ENCODE results near the gene BRINP3.

BRINP3 gene

GRCh38 chr1:190480231-190480630, 2.6 kb upstream of the BRINP3 start:
- no peak for TF ChIP-seq ZFX (IDR thresholded peaks at IDR 0.05)
- TF ChIP-seq, protein P1, sequence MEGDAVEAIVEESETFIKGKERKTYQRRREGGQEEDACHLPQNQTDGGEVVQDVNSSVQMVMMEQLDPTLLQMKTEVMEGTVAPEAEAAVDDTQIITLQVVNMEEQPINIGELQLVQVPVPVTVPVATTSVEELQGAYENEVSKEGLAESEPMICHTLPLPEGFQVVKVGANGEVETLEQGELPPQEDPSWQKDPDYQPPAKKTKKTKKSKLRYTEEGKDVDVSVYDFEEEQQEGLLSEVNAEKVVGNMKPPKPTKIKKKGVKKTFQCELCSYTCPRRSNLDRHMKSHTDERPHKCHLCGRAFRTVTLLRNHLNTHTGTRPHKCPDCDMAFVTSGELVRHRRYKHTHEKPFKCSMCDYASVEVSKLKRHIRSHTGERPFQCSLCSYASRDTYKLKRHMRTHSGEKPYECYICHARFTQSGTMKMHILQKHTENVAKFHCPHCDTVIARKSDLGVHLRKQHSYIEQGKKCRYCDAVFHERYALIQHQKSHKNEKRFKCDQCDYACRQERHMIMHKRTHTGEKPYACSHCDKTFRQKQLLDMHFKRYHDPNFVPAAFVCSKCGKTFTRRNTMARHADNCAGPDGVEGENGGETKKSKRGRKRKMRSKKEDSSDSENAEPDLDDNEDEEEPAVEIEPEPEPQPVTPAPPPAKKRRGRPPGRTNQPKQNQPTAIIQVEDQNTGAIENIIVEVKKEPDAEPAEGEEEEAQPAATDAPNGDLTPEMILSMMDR (conservative IDR thresholded peaks at IDR 0.05): no peak
- H3K27ac ChIP-seq: no peak overlapping the region

- H3K27ac ChIP-seq: no peak overlapping the region
- no peak for TF ChIP-seq ZFX (IDR thresholded peaks at IDR 0.05)
- TF ChIP-seq, protein P1 (conservative IDR thresholded peaks at IDR 0.05): no peak
These were observed 1.9 kb upstream of the BRINP3 start for GRCh38 chr1:190479516-190479915.

- H3K27ac ChIP-seq: peak overlapping the region; percentile 66; the same call in 1 of the 2 replicates
- TF ChIP-seq, protein P1 (conservative IDR thresholded peaks at IDR 0.05): no peak
- TF ChIP-seq ZFX (IDR thresholded peaks at IDR 0.05): no peak
These were observed 1.4 kb upstream of the BRINP3 start for GRCh38 chr1:190479050-190479397.

DNA sequence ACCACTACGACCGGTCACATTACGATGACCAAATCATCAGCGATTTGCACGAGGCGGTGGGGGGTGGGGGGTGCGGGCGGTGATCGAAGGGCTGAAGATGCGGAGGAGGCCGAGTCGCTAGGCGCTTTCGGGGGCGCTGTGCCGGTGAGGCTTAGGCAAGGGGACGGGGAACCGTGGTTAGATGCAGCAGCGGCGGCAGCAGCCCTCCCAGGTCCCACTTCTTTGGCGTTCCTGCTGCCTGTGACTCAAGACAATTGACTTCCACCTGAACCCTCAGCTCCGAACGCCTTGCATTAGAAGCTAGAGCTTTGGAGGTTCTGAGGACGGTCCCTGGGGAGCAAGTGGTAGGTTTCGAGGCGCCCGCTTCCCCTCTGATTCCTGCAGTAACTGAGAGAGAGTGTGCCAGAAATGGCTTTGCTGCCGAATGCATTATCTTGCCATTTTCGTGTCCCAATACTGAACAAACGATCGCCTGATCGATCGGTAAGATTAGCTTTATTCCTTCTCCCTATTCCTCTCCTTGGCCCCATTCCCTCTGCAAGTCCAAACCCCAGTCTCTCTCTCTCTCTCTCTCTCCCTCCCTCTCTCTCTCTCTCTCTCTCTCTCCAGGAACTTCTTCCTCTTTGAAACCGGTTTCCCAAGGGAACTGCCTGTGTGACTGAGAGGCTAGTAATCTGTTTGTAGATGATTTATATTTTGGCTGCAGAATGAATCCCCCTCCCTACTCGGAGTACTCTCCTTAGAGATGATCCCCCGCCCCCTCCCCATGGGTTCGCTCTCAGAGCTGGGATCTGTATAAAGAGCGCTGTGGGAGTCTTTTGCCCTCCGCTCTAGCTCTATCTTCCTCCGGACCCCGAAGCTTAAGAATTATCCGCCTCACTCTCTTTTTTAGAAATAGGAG, 735 bp upstream of the BRINP3 start:
- H3K27ac ChIP-seq: peak overlapping the region; percentile 66
- no peak for TF ChIP-seq ZFX (IDR thresholded peaks at IDR 0.05)
- TF ChIP-seq, protein P1 (conservative IDR thresholded peaks at IDR 0.05): no peak

DNA sequence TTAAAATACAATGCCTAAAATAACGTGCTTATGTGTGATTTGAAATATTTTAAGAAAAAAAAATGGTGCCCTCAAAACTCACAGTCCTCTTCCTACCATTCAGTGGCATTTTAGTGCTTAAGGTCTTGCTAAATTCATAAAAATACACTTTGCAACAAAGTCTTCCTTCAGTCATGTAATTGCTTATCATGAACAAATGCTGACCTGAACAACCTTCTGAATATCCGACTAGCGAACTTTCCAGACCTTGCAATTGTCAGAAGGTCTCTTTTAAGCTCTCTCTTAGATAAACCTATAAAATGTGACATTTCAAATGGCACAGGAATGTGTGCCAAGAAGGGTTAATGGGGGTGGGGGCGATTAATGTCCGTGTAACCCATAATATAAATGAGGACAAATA, 858 bp downstream of the BRINP3 start:
- TF ChIP-seq, protein P1 (conservative IDR thresholded peaks at IDR 0.05): no peak
- TF ChIP-seq ZFX (IDR thresholded peaks at IDR 0.05): no peak
- no peak overlapping the region for H3K27ac ChIP-seq

DNA sequence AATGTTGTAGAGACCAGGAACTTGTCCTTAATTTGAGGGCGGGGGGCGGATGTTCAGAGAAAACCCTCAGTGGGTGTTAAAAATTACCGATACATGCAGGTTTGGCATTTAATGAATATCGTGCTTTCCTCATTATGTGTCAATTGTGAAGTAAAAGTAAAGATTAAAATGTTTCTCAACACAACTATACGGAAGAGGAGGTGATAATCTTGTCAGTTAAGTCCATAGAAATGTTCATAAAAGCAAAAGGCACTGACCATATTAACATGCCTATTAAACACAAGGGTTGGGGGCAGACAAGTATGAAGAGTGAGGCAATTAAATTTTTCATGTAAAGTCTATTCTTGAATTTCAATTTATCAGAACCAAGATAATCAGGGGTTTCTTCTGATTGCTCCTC, 1.3 kb downstream of the BRINP3 start:
- no peak overlapping the region for H3K27ac ChIP-seq
- TF ChIP-seq, protein P1 (conservative IDR thresholded peaks at IDR 0.05): no peak
- TF ChIP-seq ZFX (IDR thresholded peaks at IDR 0.05): no peak

DNA sequence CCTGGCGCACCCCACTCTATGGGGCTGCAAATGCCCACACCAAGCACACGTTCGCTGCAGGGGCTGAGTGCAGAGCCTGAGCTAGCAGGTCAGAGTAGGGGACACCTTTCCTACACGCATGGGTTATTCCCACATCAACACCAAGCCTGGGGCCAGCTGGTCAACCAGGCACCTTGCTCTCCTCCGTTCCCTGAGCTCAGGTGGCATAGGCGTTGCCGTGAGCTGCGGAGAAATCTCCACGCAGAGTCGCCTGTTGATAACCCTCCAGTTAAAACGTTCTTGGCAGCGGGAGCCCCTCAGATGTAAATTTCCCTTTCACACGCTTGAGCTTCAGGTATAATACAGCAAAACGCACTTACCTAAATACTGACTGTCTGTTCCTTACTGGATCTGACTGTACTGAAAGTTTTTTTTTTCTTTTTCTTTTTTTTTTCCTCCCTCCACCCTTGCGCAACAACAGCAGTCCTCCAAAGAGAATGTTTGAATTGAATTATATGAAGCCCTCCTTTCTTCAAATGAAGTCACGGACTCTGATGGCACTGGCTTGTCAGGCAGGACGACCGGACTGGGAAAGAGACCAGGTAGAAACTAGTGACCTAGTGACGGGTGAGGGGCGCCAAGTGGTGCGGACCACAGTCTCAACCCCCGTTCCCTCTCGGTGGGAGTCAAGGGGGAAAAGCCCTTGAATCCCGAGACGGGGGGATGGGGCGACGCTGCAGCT, 2.1 kb downstream of the BRINP3 start:
- H3K27ac ChIP-seq: no peak overlapping the region
- TF ChIP-seq ZFX (IDR thresholded peaks at IDR 0.05): no peak
- TF ChIP-seq, protein P1 (conservative IDR thresholded peaks at IDR 0.05): no peak

All from C4-2B (cell line).